Suprapubic skin (tissue), 4 donors: Measurements from ENCODE around the gene GXYLT2. TPM values are rescaled to one million over a fixed set of nuclear protein-coding genes. Genes with fewer than 3 reads are reported as not detected.
A peak's percentile ranks its signal among the peaks of the same experiment; 100 is the strongest.

Experiments
- DNase-seq, 2 donors: peaks; one replicate each; pipeline ENCODE4 v3.0.0-alpha.2; 2019; ENCODE audit warnings: low spot score in 2 of 2
- H3K27ac ChIP-seq: fragments of 200-600 bp; sonication (generic); one replicate; pipeline ENCODE4 v1.5.1; 2019
- H3K27me3 ChIP-seq: fragments of 200-600 bp; sonication (generic); one replicate; pipeline ENCODE4 v1.5.1; 2019
- H3K36me3 ChIP-seq: fragments of 200-600 bp; sonication (generic); one replicate; pipeline ENCODE4 v1.5.1; 2019
- H3K4me1 ChIP-seq: fragments of 200-600 bp; sonication (generic); one replicate; pipeline ENCODE4 v1.5.1; 2019
- H3K4me3 ChIP-seq: fragments of 200-600 bp; sonication (generic); one replicate; pipeline ENCODE4 v1.5.1; 2019; ENCODE audit warnings: mild to moderate bottlenecking
- H3K9me3 ChIP-seq: fragments of 200-600 bp; sonication (generic); one replicate; pipeline ENCODE4 v1.5.1; 2019
- CTCF ChIP-seq, 2 donors: fragments of 200-600 bp in 1 of 2; fragments of 450-650 bp in 1 of 2; sonication (generic) in 1 of 2; IDR thresholded peaks; one replicate each; pipeline ENCODE4 v1.5.1; 2016 to 2019; ENCODE audit warnings: antibody characterized with exemption in 2 of 2, mild to moderate bottlenecking in 1 of 2, moderate library complexity in 1 of 2
- EP300 ChIP-seq: sonication (generic); formaldehyde crosslinking; IDR thresholded peaks from one replicate; pipeline ENCODE4 v1.6.1; 2017; ENCODE audit warnings: antibody characterized with exemption
- POLR2A ChIP-seq, 2 donors: fragments of 450-650 bp; IDR thresholded peaks; one replicate each; pipeline ENCODE4 v1.6.1; 2017; ENCODE audit warnings: antibody characterized with exemption in 2 of 2, mild to moderate bottlenecking in 2 of 2, moderate library complexity in 2 of 2
- POLR2AphosphoS5 ChIP-seq, 3 donors: sonication (generic); formaldehyde crosslinking; IDR thresholded peaks; one replicate each; pipeline ENCODE4 v1.6.1; 2017; ENCODE audit warnings: antibody characterized with exemption in 3 of 3
- WGBS: methylation state at CpG from one replicate; pipeline ENCODE4 v1.1.5; 2018; 5-methylcytosine and 5-hydroxymethylcytosine counted together
- total RNA-seq, 4 donors: library from RNA; depleted of rRNA; stranded (reverse); fragments of >200 nt; gene quantifications; one replicate each; pipeline ENCODE4 v1.1.0, GENCODE V29; 2016

Gene GXYLT2
- total RNA-seq, 4 donors from 2014 or later, result 0.72 to 18.6 (median 2.1) TPM

- TF ChIP-seq POLR2AphosphoS5 (IDR thresholded peaks at IDR 0.05) (no peak), CTCF (IDR thresholded peaks at IDR 0.05) (no peak), POLR2A (IDR thresholded peaks at IDR 0.05) (no peak), EP300 (no peak)
- WGBS, result 71% methylated on average over 2 of the region's 2 CpGs
- no peaks in the 10 kb centered on the region for H3K9me3 ChIP-seq
- H3K4me1 ChIP-seq, result peaks cover 19% of the 10 kb centered on the region
- no peaks in the 10 kb centered on the region for H3K27me3 ChIP-seq
- no peaks in the 10 kb centered on the region for H3K36me3 ChIP-seq
- H3K4me3 ChIP-seq, result no peak overlapping the region
- DNase-seq, result no peak
- H3K27ac ChIP-seq, result no peak overlapping the region
Measured at GRCh38 chr3:72904163-72904562, 16.3 kb downstream of the GXYLT2 start.

DNA sequence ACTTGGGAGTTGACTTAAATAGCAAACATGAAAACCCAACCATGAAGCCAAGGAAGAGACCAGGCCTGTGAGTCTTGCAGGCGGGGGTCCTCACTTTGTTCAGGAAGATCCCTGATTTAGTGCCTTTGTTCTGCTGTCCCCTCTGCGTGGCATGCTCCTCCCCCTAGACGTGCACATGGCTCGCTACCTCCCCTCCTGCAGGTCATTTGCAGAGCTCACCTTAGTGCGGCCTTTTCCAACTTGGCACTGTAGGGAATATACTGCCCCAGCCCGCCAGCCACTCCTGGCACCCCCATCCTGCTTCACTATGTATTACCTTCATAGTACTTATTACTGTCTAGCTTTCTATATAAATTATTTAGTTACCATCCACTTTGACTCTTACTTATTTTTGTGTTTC lies 18.3 kb downstream of the GXYLT2 start:
- no peak overlapping the region for H3K27ac ChIP-seq
- H3K36me3 ChIP-seq, result no peaks in the 10 kb centered on the region
- DNase-seq, result no peak
- H3K27me3 ChIP-seq, result no peaks in the 10 kb centered on the region
- peaks cover 19% of the 10 kb centered on the region for H3K4me1 ChIP-seq
- H3K9me3 ChIP-seq, result no peaks in the 10 kb centered on the region
- TF ChIP-seq EP300 (no peak), POLR2AphosphoS5 (IDR thresholded peaks at IDR 0.05) (no peak), POLR2A (IDR thresholded peaks at IDR 0.05) (no peak), CTCF (IDR thresholded peaks at IDR 0.05) (no peak)
- WGBS, result 86% methylated on average over 6 of the region's 6 CpGs
- H3K4me3 ChIP-seq, result no peak overlapping the region

GRCh38 chr3:72907131-72907711 lies 19.4 kb downstream of the GXYLT2 start:
- peak overlapping the region; percentile 48 for H3K27ac ChIP-seq
- H3K27me3 ChIP-seq, result no peaks in the 10 kb centered on the region
- H3K36me3 ChIP-seq, result no peaks in the 10 kb centered on the region
- H3K4me3 ChIP-seq, result no peak overlapping the region
- no peak for DNase-seq
- 36% methylated on average over 4 of the region's 4 CpGs for WGBS
- H3K9me3 ChIP-seq, result no peaks in the 10 kb centered on the region
- peaks cover 19% of the 10 kb centered on the region for H3K4me1 ChIP-seq
- no peak for TF ChIP-seq POLR2A (IDR thresholded peaks at IDR 0.05)
- peak in 2 of 3 donors; percentile 18 to 68 for TF ChIP-seq POLR2AphosphoS5 (IDR thresholded peaks at IDR 0.05)
- TF ChIP-seq CTCF (IDR thresholded peaks at IDR 0.05), result no peak
- TF ChIP-seq EP300, result no peak

DNA sequence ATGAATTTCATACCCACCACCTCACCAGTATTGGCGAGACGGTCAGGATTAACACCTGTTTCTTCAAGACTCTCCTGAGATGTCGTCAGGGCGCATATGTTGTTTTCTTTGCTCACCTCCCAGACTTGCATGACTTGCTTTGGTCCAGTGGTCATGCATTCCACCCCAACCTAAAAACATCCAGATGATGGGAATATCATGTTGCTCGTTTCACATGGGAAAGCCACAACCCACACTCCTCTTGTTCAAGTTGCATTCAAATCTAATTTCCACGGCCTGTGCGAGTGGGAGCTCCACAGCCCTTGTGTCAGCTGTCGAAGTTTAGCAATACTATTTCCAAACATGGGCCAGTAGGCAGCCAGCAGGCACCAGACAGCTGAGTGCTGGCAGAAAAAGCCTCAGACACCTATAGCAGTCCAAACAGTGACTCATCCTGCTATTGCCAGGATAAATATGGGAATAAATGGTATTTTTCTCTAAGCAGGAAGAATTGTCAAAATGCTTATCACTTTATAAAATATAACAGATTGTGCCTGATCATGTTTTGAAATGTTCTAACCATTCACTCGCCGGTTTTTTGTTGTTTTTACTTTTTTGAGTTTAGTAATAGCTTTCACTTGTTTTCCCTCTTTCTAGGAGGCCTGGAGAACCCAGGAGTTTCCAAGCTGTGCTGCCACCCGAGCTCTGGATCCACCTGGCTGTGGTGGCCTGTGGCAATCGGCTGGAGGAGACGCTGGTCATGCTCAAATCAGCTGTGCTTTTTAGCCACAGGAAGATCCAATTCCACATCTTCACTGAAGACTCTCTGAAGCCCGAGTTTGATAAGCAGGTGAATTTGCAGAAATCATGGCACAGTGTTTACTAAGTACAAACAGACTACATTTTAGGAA lies 20.1 kb downstream of the GXYLT2 start:
- Histone ChIP-seq H3K4me1 (peaks cover 19% of the 10 kb centered on the region), H3K4me3 (no peak overlapping the region), H3K9me3 (no peaks in the 10 kb centered on the region), H3K27me3 (no peaks in the 10 kb centered on the region), H3K36me3 (no peaks in the 10 kb centered on the region), H3K27ac (peak overlapping the region; percentile 48)
- peak in 1 of 2 donors; percentile 66 for DNase-seq
- TF ChIP-seq POLR2AphosphoS5 (IDR thresholded peaks at IDR 0.05) (peak in 1 of 3 donors; percentile 10), POLR2A (IDR thresholded peaks at IDR 0.05) (no peak)
- 35% methylated on average over 14 of the region's 14 CpGs for WGBS

- no peak overlapping the region for H3K4me3 ChIP-seq
- no peak for DNase-seq
- no peak overlapping the region for H3K27ac ChIP-seq
- WGBS, result 97% methylated on average over 3 of the region's 3 CpGs
- no peaks in the 10 kb centered on the region for H3K36me3 ChIP-seq
- TF ChIP-seq POLR2A (IDR thresholded peaks at IDR 0.05), result no peak
- no peak for TF ChIP-seq EP300
- TF ChIP-seq CTCF (IDR thresholded peaks at IDR 0.05), result no peak
- TF ChIP-seq POLR2AphosphoS5 (IDR thresholded peaks at IDR 0.05), result no peak
- no peaks in the 10 kb centered on the region for H3K9me3 ChIP-seq
- no peaks in the 10 kb centered on the region for H3K27me3 ChIP-seq
- H3K4me1 ChIP-seq, result peaks cover 19% of the 10 kb centered on the region
Measured at GRCh38 chr3:72909591-72909990, 21.7 kb downstream of the GXYLT2 start.
